ENCODE measurements around the gene FLT1. TPM values are rescaled to one million over a fixed set of nuclear protein-coding genes. Genes with fewer than 3 reads are reported as not detected.

Gene FLT1
- total RNA-seq, 4 donors from 2014 or later = 11.1 to 37.9 (median 21.7) TPM

DNA sequence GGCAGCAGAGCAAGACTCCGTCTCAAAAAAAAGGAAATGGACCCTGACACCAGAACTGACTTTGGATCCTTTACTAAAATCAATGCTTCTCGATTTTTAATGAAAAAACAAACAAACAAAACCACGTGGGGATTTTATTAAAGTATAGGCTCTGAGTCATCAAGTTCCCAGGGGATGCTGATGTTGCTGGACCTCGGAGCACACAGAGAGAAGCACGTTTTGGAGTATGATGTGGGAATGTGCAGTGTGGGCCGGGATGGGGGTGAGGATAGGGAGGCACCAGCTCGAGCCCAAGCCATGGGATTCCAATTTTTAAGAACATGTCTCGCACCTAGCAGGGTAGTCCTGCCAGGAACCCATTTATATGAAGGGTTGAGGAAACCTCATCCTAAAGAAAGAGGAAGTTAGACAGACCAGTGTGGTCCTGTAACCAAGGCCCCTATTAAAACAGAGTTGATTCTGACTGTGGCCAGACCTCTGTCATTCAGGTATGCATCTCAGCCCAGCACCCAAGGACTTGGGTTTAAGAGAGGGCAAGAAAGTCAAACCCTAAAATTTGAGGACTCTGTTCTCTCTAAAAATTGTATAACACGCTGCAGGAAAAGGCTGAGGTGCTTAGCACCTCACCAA lies 6.4 kb downstream of the FLT1 start:
- H3K27ac ChIP-seq = no peak overlapping the region
- ATAC-seq = no peak
- H3K4me1 ChIP-seq = peaks cover 0 to under 1% (median 0%) of the 10 kb centered on the region in 3 donors
- no peaks in the 10 kb centered on the region for H3K36me3 ChIP-seq
- 60 to 80% methylated on average over 6 to 7 of the region's 9 CpGs for WGBS, 2 donors (ENCODE audit: low coverage in 1 of 2)
- H3K27me3 ChIP-seq = peaks cover 78% of the 10 kb centered on the region
- H3K4me3 ChIP-seq = no peak overlapping the region
- no peak for TF ChIP-seq POLR2A (IDR thresholded peaks at IDR 0.05)
- TF ChIP-seq, protein P1, sequence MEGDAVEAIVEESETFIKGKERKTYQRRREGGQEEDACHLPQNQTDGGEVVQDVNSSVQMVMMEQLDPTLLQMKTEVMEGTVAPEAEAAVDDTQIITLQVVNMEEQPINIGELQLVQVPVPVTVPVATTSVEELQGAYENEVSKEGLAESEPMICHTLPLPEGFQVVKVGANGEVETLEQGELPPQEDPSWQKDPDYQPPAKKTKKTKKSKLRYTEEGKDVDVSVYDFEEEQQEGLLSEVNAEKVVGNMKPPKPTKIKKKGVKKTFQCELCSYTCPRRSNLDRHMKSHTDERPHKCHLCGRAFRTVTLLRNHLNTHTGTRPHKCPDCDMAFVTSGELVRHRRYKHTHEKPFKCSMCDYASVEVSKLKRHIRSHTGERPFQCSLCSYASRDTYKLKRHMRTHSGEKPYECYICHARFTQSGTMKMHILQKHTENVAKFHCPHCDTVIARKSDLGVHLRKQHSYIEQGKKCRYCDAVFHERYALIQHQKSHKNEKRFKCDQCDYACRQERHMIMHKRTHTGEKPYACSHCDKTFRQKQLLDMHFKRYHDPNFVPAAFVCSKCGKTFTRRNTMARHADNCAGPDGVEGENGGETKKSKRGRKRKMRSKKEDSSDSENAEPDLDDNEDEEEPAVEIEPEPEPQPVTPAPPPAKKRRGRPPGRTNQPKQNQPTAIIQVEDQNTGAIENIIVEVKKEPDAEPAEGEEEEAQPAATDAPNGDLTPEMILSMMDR (IDR thresholded peaks at IDR 0.05) = no peak
- no peak for TF ChIP-seq POLR2AphosphoS5 (IDR thresholded peaks at IDR 0.05)
- TF ChIP-seq EP300 (IDR thresholded peaks at IDR 0.05) = no peak
- no peaks in the 10 kb centered on the region for H3K9me3 ChIP-seq

DNA sequence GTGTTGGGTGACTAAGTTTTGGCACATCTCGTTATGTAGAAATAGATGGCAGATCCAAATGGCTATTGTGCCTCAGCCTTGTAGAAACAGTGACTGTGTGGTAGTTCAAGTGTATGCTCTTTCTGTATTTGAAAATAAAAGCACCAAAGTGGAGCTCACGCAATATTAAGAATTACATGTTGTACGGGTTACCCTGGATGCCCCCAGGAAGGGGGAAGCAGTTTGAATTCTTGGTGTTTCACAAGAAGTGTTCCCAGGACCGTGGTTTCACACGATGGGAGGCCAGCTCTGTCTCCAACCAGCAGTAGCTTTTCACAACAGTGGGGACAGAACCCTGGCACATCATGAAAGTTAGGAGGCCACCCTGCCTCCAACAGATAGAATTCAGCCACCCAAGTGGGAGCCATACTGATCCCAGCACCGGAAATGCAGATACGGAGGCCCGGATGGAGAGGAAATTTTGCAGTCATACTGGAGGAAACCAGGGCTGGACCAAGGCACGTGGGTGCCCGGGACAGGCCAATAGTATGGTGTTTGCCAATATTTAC lies 8.9 kb downstream of the FLT1 start:
- H3K27me3 ChIP-seq = peaks cover 65% of the 10 kb centered on the region
- no peaks in the 10 kb centered on the region for H3K36me3 ChIP-seq
- 77% methylated on average over 9 of the region's 10 CpGs; no CpG with 5 or more reads in 1 of the 2 donors for WGBS, 2 donors (ENCODE audit: low coverage in 1 of 2)
- H3K4me1 ChIP-seq = no peaks in the 10 kb centered on the region
- no peak for ATAC-seq
- no peak for TF ChIP-seq POLR2A (IDR thresholded peaks at IDR 0.05)
- TF ChIP-seq EP300 (IDR thresholded peaks at IDR 0.05) = no peak
- TF ChIP-seq, protein P1 (IDR thresholded peaks at IDR 0.05) = no peak
- no peak for TF ChIP-seq POLR2AphosphoS5 (IDR thresholded peaks at IDR 0.05)
- no peaks in the 10 kb centered on the region for H3K9me3 ChIP-seq
- H3K27ac ChIP-seq = no peak overlapping the region
- H3K4me3 ChIP-seq = no peak overlapping the region

DNA sequence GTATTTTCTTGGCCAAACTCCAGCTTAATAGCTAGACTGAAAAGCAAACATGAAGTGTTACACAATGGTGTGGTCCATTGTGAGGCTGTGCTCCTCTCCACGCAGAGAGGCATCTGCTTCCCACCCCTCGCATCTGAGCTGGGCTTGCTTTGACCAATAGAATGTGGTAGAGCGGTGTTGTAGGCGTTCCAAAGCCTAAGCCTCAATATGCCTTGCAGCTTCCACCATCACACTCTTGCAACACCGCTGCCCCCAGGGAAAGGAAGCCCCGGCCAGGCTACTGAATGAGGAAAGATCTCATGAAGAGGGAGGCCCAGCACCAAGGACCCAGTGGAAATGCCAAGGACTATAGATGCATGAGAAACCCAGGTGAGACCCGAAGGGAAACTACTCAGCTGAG lies 9.4 kb downstream of the FLT1 start:
- TF ChIP-seq, protein P1 (IDR thresholded peaks at IDR 0.05) = no peak
- no peak for TF ChIP-seq EP300 (IDR thresholded peaks at IDR 0.05)
- TF ChIP-seq POLR2A (IDR thresholded peaks at IDR 0.05) = no peak
- no peak for ATAC-seq
- H3K4me1 ChIP-seq = no peaks in the 10 kb centered on the region
- 71% methylated on average over 2 of the region's 7 CpGs; no CpG with 5 or more reads in 1 of the 2 donors for WGBS, 2 donors (ENCODE audit: low coverage in 1 of 2)
- no peak overlapping the region for H3K27ac ChIP-seq
- H3K4me3 ChIP-seq = no peak overlapping the region
- no peaks in the 10 kb centered on the region for H3K36me3 ChIP-seq
- H3K9me3 ChIP-seq = no peaks in the 10 kb centered on the region
- peaks cover 63% of the 10 kb centered on the region for H3K27me3 ChIP-seq

DNA sequence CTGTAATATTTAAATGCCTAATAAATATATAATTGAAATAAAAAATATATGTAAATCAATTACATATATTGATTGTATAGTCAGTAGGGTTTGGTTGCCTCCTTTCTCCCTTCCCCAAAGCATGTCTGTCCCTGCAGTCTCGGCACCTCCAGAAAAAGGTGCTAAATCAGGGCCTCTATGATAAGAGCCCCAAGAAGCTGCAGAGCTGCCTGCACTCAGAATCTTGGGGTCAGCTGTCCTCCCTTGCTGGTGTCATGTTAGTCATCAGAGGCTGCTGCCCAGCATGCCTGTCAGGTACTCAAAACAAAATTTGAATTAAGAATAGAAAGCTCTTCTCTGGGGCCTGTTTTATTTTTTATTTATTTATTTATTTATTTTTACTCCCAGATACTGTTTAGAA lies 9.8 kb downstream of the FLT1 start:
- ATAC-seq = no peak
- no peak overlapping the region for H3K4me3 ChIP-seq
- no peak overlapping the region for H3K27ac ChIP-seq
- peaks cover 58% of the 10 kb centered on the region for H3K27me3 ChIP-seq
- H3K36me3 ChIP-seq = no peaks in the 10 kb centered on the region
- H3K9me3 ChIP-seq = no peaks in the 10 kb centered on the region
- TF ChIP-seq EP300 (IDR thresholded peaks at IDR 0.05) (no peak), POLR2AphosphoS5 (IDR thresholded peaks at IDR 0.05) (no peak), POLR2A (IDR thresholded peaks at IDR 0.05) (no peak)
- TF ChIP-seq, protein P1 (IDR thresholded peaks at IDR 0.05) = no peak
- no peaks in the 10 kb centered on the region for H3K4me1 ChIP-seq
- WGBS, 2 donors (ENCODE audit: low coverage in 1 of 2) = 80 to 100% methylated on average over 1 of the region's 1 CpG

DNA sequence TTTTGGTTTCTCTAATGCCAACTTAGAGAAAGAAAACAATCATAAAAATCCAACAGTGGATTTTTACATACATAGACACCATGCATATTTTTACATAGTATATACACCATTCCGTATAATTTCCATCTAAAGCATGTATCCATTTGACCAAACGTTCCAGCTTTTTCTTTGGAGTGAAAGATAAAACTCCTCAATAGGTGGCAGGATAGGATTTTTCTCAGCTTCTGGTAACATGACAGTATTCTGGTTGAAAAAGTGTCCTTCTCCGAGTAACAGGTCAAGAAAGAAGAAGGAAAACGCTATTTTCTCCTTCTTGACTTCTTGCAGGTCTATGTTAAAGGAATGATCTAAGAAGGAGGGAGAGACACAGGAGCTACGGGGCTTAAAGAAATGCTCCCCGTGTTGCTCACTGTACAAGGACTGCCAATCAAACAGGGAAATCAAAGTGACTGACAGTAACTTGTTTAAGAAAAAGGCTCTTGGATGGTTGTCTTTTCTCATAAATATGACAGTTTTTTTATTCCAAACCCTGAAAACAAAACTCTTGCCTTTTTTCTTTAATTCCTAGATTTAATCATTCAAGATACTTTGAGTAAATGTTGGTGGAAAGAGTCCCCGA lies 11.5 kb downstream of the FLT1 start:
- H3K36me3 ChIP-seq = no peaks in the 10 kb centered on the region
- no peak overlapping the region for H3K4me3 ChIP-seq
- peaks cover 42% of the 10 kb centered on the region for H3K27me3 ChIP-seq
- no peaks in the 10 kb centered on the region for H3K9me3 ChIP-seq
- no peak for ATAC-seq
- TF ChIP-seq EP300 (IDR thresholded peaks at IDR 0.05) (no peak), POLR2A (IDR thresholded peaks at IDR 0.05) (no peak), POLR2AphosphoS5 (IDR thresholded peaks at IDR 0.05) (no peak)
- TF ChIP-seq, protein P1 (IDR thresholded peaks at IDR 0.05) = no peak
- WGBS, 2 donors (ENCODE audit: low coverage in 1 of 2) = 44 to 51% methylated on average over 7 of the region's 7 CpGs
- H3K27ac ChIP-seq = no peak overlapping the region
- no peaks in the 10 kb centered on the region for H3K4me1 ChIP-seq
